ENCODE results near the gene MEF2A. TPM values are rescaled to one million over a fixed set of nuclear protein-coding genes. Genes with fewer than 3 reads are reported as not detected.
"Not testable (repeated sequence)": the region's sequence is repeated elsewhere in the genome, so short reads cannot be mapped to it uniquely, and the experiment has no call there.

MEF2A gene
- total RNA-seq, 1 donor, result 56.5 TPM

- no peak overlapping the region for H3K4me3 ChIP-seq (ENCODE audit: low read length)
- H3K27me3 ChIP-seq (ENCODE audit: insufficient read depth, low read length), result no peaks in the 10 kb centered on the region
- no peaks in the 10 kb centered on the region for H3K4me1 ChIP-seq (ENCODE audit: insufficient read depth, low read length)
Observed at GRCh38 chr15:99744142-99744541, 178.4 kb downstream of the MEF2A start.

GRCh38 chr15:99745370-99746086 is 179.7 kb downstream of the MEF2A start:
- Histone ChIP-seq H3K4me3 (ENCODE audit: low read length) (no peak overlapping the region), H3K4me1 (ENCODE audit: insufficient read depth, low read length) (no peaks in the 10 kb centered on the region), H3K27me3 (ENCODE audit: insufficient read depth, low read length) (no peaks in the 10 kb centered on the region), H3K9me3 (ENCODE audit: low read depth, low read length) (no peaks in the 10 kb centered on the region)

More at GRCh38 chr15:99744142-99744541, 178.4 kb downstream of the MEF2A start:
- no peaks in the 10 kb centered on the region for H3K9me3 ChIP-seq (ENCODE audit: low read depth, low read length)

GRCh38 chr15:99749386-99749785 is 183.6 kb downstream of the MEF2A start:
- no peaks in the 10 kb centered on the region for H3K9me3 ChIP-seq (ENCODE audit: low read depth, low read length)
- H3K4me3 ChIP-seq (ENCODE audit: low read length), result no peak overlapping the region
- no peaks in the 10 kb centered on the region for H3K4me1 ChIP-seq (ENCODE audit: insufficient read depth, low read length)
- H3K27me3 ChIP-seq (ENCODE audit: insufficient read depth, low read length), result no peaks in the 10 kb centered on the region

- not testable (repeated sequence) for H3K4me1 ChIP-seq (ENCODE audit: insufficient read depth, low read length); H3K4me3 ChIP-seq (ENCODE audit: low read length); H3K9me3 ChIP-seq (ENCODE audit: low read depth, low read length); H3K27me3 ChIP-seq (ENCODE audit: insufficient read depth, low read length)
Observed at GRCh38 chr15:99750326-99750725, 184.5 kb downstream of the MEF2A start.

GRCh38 chr15:99752556-99752955 is 186.8 kb downstream of the MEF2A start:
- H3K9me3 ChIP-seq (ENCODE audit: low read depth, low read length), result no peaks in the 10 kb centered on the region
- no peaks in the 10 kb centered on the region for H3K4me1 ChIP-seq (ENCODE audit: insufficient read depth, low read length)
- no peaks in the 10 kb centered on the region for H3K27me3 ChIP-seq (ENCODE audit: insufficient read depth, low read length)
- H3K4me3 ChIP-seq (ENCODE audit: low read length), result no peak overlapping the region

- Histone ChIP-seq H3K4me1 (ENCODE audit: insufficient read depth, low read length) (no peaks in the 10 kb centered on the region), H3K4me3 (ENCODE audit: low read length) (no peak overlapping the region), H3K9me3 (ENCODE audit: low read depth, low read length) (no peaks in the 10 kb centered on the region), H3K27me3 (ENCODE audit: insufficient read depth, low read length) (no peaks in the 10 kb centered on the region)
Observed at GRCh38 chr15:99753066-99753465, 187.3 kb downstream of the MEF2A start.

- H3K4me1 ChIP-seq (ENCODE audit: insufficient read depth, low read length), result no peaks in the 10 kb centered on the region
- no peaks in the 10 kb centered on the region for H3K9me3 ChIP-seq (ENCODE audit: low read depth, low read length)
- H3K27me3 ChIP-seq (ENCODE audit: insufficient read depth, low read length), result no peaks in the 10 kb centered on the region
- no peak overlapping the region for H3K4me3 ChIP-seq (ENCODE audit: low read length)
Observed at GRCh38 chr15:99755692-99756409, 190.1 kb downstream of the MEF2A start.

- no peaks in the 10 kb centered on the region for H3K4me1 ChIP-seq (ENCODE audit: insufficient read depth, low read length)
- no peaks in the 10 kb centered on the region for H3K27me3 ChIP-seq (ENCODE audit: insufficient read depth, low read length)
- no peak overlapping the region for H3K4me3 ChIP-seq (ENCODE audit: low read length)
- no peaks in the 10 kb centered on the region for H3K9me3 ChIP-seq (ENCODE audit: low read depth, low read length)
Observed at GRCh38 chr15:99762288-99762687, 196.5 kb downstream of the MEF2A start.

GRCh38 chr15:99763827-99764226 is 198.0 kb downstream of the MEF2A start:
- Histone ChIP-seq H3K27me3 (ENCODE audit: insufficient read depth, low read length) (no peaks in the 10 kb centered on the region), H3K4me1 (ENCODE audit: insufficient read depth, low read length) (no peaks in the 10 kb centered on the region), H3K4me3 (ENCODE audit: low read length) (no peak overlapping the region), H3K9me3 (ENCODE audit: low read depth, low read length) (no peaks in the 10 kb centered on the region)

GRCh38 chr15:99764522-99764921 is 198.7 kb downstream of the MEF2A start:
- Histone ChIP-seq H3K27me3 (ENCODE audit: insufficient read depth, low read length) (no peaks in the 10 kb centered on the region), H3K9me3 (ENCODE audit: low read depth, low read length) (no peaks in the 10 kb centered on the region), H3K4me1 (ENCODE audit: insufficient read depth, low read length) (no peaks in the 10 kb centered on the region), H3K4me3 (ENCODE audit: low read length) (no peak overlapping the region)

Other genes starting within 250 kb of the MEF2A start
- 6.6 TPM for gene LYSMD4, start 167.5 kb downstream of the MEF2A start, total RNA-seq

Data from mononuclear cell (primary cell).